Erythroblast (primary cell): ENCODE results near the gene EHMT1.

Experiments
- GATA1 ChIP-seq: IDR thresholded peaks from 2 replicates; pipeline ENCODE4 v1.6.1; 2011; ENCODE audit warnings: low read depth, mild to moderate bottlenecking, control low read depth, low read length, moderate library complexity
- POLR2A ChIP-seq: IDR thresholded peaks from 2 replicates; pipeline ENCODE4 v1.6.1; 2011; ENCODE audit warnings: mild to moderate bottlenecking, low read length

DNA sequence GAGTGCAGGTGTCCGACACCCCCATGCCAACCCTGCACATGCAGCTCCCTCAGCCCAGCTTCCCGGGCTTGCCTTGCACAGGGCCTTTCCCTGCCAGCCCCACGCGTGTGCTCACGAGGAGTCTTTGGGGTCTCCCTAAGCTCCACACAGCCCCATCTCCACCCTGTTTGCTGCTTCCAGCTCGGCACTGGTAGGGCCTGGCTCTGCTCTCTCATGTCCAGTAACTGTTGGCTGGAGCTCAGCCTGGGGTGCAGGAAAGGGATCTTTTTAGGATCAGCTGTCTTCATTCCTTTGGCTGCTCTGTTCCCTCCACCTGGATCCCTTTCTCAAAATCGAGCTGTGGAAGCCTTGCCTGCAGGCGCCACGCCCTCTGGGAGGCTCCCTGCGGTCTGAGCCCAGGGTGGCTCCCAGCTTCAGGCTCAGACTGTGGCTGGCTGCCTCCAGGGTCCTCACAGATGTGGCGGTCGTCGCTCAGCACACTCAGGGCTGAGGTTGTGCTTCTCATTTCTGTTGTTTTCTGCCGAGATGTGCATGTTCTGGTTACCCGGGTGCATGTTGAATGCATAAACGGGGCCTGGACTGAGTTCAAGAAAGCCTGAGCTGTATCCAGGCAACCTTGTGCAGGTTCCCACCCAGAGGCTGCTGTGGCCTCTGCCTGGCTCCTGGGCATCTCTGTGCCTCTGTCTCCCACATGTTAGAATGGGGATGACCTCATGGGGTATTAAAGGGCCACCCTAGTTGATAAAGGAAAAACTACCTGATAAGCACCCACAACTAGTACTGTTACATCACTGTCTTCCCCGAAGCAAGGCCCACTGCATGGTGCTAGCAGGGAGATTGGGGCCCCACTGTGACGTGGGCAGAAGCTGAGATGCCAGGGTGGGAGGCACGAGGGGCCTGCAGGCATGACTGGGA, 263.0 kb downstream of the EHMT1 start:
- TF ChIP-seq GATA1 (no peak), POLR2A (no peak)
